Glomerular endothelial cell (primary cell): Measurements from ENCODE around the gene PRRG4. TPM values are rescaled to one million over a fixed set of nuclear protein-coding genes. Genes with fewer than 3 reads are reported as not detected.
"Not testable (repeated sequence)": the region's sequence is repeated elsewhere in the genome, so short reads cannot be mapped to it uniquely, and the experiment has no call there.

Experiments
- DNase-seq: peaks from one replicate; pipeline ENCODE4 v3.0.0-alpha.2; 2011; ENCODE audit warnings: low read depth, low spot score; ENCODE audit errors: extremely low read depth
- total RNA-seq: library from RNA; depleted of rRNA; stranded (reverse); fragments of >200 nt; gene quantifications from 2 replicates; pipeline ENCODE4 v1.2.3, GENCODE V29; 2015

Gene PRRG4
- total RNA-seq, 1 donor from 2014 or later: 0.88 TPM

DNA sequence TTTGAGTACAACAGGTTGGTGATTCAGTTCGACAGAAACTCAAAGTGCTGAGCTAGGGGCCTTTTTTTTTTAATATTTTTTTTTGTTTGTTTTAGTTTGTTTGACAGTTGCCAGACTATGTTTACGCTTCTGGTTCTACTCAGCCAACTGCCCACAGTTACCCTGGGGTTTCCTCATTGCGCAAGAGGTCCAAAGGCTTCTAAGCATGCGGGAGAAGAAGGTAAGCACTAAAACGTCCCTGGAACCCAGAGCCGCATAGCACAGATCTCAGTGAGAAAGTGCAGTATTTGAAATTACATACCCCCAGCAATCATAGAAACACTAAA, 649 bp downstream of the PRRG4 start:
- DNase-seq: no peak

DNA sequence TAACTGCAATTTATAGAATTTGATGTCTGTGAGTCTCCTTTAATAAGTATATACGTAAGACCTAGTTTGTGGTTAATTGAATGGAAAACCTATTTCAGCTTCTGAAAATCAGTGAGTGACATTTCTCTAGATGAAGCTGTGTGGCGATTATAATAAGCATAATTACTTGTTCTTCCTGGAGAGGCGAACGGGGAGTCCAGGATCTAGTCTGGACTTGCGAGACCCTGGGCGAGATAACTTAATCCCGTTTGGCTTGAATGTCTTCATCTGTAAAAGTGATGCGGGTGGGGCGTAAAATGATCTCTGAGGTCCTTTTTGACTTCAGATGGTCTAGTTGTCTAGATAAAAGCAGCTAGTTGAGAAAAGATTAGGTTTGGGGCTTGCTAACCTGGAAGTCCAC, 1.1 kb downstream of the PRRG4 start:
- DNase-seq: no peak

- no peak for DNase-seq
Observed at GRCh38 chr11:32831221-32831620, 1.5 kb downstream of the PRRG4 start.

DNA sequence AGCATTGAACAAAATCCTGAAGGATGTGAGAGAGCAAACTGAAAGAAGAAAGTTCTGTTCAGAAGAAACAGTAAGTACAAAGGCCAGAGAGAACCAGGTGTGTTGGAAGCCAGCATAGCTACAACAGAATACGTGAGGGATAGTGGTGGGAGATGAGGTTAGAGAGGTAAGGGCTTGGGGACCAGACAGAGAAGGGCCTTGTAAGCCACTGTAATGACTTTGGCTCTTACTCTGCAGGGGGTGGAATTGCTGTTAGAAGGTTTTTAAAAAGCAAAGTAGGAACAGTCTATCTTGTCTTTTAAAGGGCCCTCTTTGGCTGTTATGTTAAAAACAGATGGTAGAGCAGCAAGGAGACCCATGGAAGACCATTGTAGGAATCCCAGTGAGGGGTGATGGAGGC, 4.2 kb downstream of the PRRG4 start:
- no peak for DNase-seq

GRCh38 chr11:32836946-32837345, 7.2 kb downstream of the PRRG4 start:
- no peak for DNase-seq

DNA sequence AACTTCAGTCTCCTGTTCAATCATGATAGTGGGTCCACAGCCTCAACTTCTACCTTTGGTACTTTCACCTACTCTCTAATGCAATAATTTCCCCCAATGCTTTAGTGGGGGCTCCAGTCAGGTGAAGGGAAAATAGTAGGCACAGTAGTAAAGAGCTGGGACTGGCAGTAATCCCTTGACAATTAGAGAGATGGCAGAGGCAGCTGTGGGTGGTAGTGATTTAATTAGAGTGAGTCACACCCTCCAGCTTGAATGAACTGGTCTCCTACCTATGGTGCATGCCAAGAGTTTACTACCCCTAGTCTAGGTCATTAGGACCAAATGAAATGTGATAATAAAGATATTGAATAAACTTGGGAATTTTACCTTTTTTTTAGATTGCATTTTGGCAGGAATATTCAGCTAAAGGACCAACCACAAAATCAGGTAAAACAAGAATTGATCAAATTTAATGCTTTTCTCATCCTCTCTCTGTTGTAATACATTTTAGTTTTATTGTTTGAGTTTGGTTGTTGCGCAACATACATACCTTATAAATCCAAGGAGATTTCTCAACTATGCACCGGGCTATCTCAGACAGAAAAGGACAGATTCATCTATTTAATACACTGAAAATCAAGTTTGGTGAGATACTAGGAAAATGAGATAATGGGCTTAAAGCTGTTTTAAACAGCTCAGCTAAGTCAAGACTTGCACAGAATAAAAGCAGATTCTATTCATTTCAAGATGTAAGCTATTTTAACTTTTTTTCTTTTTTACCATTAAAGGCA, 9.0 kb downstream of the PRRG4 start:
- no peak for DNase-seq

GRCh38 chr11:32839308-32839707, 9.6 kb downstream of the PRRG4 start:
- no peak for DNase-seq

GRCh38 chr11:32840587-32840986, 10.9 kb downstream of the PRRG4 start:
- DNase-seq: no peak

DNA sequence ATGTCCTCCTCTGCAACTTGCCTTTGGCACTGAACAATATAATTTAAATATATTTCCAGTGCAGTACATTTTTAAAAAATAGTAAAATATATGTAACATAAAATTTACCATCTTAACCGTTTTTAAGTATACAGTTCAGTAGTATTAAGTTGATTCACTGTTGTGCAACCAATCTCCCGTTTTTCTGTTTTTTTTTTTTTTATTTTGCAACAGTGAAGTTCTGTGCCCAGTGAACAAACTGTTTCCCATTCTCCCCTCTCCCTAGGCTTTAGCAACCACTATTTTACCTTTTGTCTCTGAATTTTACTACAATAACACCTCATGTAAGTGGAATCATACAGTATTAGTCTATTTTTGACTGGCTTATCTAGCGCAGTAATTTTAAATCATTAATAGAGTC, 13.8 kb downstream of the PRRG4 start:
- no peak for DNase-seq

GRCh38 chr11:32847511-32847910, 17.8 kb downstream of the PRRG4 start:
- no peak for DNase-seq

GRCh38 chr11:32849761-32850160, 20.0 kb downstream of the PRRG4 start:
- no peak for DNase-seq

GRCh38 chr11:32851251-32851650, 21.5 kb downstream of the PRRG4 start:
- DNase-seq: no peak

DNA sequence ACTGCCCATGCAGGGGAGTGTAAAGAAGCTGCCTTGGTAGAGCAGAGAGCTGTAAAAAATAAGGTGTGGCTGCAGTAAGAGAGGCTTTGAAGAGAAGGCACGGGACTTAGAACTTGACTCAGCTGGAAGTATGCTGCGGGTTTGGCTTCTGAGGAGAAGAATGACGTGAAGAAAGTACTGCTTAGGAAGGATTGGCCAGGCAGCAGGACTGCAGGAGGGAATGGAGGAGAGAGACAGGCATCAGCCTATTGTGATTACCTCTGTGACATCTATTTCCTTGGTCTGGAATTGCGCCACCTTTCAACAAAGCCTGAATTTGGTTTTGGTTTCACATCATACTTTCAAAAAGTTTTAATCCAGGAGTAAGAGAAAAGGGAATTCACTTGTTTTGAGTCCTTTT, 22.5 kb downstream of the PRRG4 start:
- DNase-seq: no peak

- no peak for DNase-seq
Observed at GRCh38 chr11:32855601-32856000, 25.9 kb downstream of the PRRG4 start.

- no peak for DNase-seq
Observed at GRCh38 chr11:32858731-32859130, 29.0 kb downstream of the PRRG4 start.

DNA sequence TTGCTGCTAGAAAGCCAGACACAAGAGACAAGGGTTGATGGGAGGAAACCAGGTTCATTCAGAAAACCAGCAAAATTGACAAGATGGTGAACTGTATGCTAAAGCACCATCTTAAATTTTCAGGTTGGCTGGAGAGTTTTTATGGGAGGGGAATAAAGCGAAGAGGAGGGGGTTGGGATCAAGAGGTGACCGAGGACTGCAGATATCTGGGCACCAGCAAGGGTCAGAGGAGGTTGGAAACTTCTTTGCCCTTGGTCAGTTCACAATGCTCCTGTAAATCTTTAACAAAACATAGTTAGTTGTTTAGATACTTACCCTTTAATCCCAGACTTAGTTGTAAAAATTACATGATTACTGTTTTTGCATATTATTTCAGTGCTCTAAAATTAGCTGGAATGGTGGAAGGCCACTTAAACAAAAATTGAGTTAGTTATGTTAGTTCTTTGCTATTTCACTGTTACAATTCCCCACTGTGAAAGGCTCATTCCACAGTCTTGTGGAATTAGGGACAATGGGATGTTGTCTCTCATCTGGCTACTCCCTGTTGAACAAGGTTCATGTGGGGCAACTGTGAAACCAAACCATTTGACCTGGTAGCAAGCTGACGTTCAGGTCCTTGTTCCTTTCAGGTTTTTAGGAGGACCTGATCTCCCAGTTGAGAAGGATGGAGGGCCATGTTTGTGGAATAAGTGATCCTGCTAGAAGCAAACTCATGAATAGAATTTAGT, 32.3 kb downstream of the PRRG4 start:
- no peak for DNase-seq

DNA sequence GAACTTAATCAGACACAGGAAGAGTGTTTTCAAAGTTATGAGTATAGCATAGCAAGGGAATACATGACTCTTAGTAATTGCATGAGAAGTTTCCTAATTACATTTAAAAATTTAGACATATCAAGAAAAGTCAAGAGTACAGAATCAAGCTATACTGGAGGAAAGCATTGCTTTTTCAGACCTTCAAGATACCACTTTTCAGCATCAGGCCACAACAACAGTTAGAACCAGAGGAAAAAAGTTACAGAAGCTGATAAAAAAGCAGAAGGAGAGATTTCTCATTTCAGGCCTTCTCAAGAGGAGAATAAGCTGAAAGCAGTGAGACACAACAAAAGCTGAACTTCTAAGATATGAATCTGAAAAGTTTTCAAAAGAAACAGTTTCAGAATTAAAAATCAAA, 34.8 kb downstream of the PRRG4 start:
- no peak for DNase-seq

- not testable (repeated sequence) for DNase-seq
Observed at GRCh38 chr11:32868752-32869151, 39.0 kb downstream of the PRRG4 start.

DNA sequence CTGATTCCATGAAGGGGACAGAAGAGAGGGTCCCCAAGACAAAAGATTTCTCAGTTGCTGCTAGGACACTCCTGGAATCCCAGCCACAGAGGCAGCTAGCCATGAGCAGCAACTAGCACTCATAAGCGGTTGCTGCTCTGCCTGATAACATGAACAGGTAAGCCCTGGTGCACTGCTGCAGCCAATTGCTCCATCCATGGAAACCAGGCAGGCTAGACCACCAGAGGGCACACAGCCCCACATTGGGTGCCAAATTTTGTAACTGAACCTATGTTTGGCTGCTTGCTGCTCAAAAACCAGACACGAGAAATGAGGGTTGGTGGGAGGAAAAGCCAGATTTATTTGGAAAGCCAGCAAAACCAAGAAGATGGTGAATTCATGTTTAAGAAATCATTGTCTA, 40.9 kb downstream of the PRRG4 start:
- DNase-seq: no peak

- DNase-seq: no peak
Observed at GRCh38 chr11:32874132-32874531, 44.4 kb downstream of the PRRG4 start.

DNA sequence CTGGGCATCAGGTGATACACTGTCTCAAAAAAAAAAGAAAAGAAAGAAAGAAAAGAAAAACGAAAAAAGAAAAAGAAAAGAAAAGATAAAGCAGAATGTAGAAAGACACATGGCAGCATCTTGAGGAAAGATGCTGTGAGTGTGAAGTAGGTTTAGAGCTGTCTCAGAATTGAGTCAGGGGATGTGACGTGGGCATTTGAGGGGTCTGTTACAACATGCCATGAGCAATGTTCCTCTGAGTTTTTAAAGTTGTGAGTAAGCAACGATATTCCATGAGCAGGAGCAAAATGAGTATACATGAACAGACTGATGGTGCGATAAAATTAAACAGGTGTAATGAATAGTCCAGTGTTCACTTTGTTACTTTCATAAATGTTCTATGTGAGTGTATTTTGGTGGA, 51.6 kb downstream of the PRRG4 start:
- no peak for DNase-seq

GRCh38 chr11:32883421-32883820, 53.7 kb downstream of the PRRG4 start:
- no peak for DNase-seq

GRCh38 chr11:32884023-32884422, 54.3 kb downstream of the PRRG4 start:
- no peak for DNase-seq
